NB4 (cell line): ENCODE data around the gene KCNRG.

ENCODE experiments used
- DNase-seq: peaks from one replicate; pipeline ENCODE4 v3.0.0; 2010; ENCODE audit warnings: low read depth
- H3K4me3 ChIP-seq: one replicate; pipeline ENCODE4 v1.5.1; 2011; ENCODE audit warnings: mild to moderate bottlenecking, low read depth, low read length, moderate library complexity
- MYC ChIP-seq: IDR thresholded peaks from 2 replicates; pipeline ENCODE4 v1.6.1; 2011; ENCODE audit warnings: low read depth, low read length
- POLR2A ChIP-seq: IDR thresholded peaks from 2 replicates; pipeline ENCODE4 v1.6.1; 2011; ENCODE audit warnings: mild to moderate bottlenecking; ENCODE audit not compliant: insufficient read length; ENCODE audit errors: extremely low read depth
- TF ChIP-seq, protein P1 (sequence below): IDR thresholded peaks from one replicate; pipeline ENCODE4 v1.5.1; 2012; ENCODE audit warnings: low read depth, low read length
- TF ChIP-seq, protein P2 (sequence below): IDR thresholded peaks from 2 replicates; pipeline ENCODE4 v1.6.1; 2011; ENCODE audit warnings: low read depth, low read length

KCNRG gene

DNA sequence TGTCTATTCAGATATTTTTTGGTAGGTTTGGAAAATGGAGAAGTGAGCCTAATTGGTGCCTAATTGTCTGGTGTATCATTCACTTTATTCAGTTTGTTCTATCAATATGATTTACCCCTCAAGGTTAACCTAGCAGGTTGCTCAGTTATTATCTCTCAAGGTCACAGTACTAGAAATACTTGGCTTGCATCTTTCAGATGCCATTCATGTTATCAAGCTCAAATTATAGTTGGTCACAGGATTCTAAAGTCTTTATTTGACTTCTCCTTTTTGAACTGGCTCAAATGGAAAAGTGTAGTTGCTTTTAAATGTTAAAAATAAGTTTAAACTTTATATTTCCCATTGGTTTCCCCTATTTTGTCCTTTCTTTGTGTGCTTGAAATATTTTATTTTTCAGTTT is 2.6 kb downstream of the KCNRG start:
- no peak for DNase-seq
- no peak overlapping the region for H3K4me3 ChIP-seq
- TF ChIP-seq, protein P1, sequence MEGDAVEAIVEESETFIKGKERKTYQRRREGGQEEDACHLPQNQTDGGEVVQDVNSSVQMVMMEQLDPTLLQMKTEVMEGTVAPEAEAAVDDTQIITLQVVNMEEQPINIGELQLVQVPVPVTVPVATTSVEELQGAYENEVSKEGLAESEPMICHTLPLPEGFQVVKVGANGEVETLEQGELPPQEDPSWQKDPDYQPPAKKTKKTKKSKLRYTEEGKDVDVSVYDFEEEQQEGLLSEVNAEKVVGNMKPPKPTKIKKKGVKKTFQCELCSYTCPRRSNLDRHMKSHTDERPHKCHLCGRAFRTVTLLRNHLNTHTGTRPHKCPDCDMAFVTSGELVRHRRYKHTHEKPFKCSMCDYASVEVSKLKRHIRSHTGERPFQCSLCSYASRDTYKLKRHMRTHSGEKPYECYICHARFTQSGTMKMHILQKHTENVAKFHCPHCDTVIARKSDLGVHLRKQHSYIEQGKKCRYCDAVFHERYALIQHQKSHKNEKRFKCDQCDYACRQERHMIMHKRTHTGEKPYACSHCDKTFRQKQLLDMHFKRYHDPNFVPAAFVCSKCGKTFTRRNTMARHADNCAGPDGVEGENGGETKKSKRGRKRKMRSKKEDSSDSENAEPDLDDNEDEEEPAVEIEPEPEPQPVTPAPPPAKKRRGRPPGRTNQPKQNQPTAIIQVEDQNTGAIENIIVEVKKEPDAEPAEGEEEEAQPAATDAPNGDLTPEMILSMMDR = no peak
- TF ChIP-seq MYC (no peak), POLR2A (no peak)
- TF ChIP-seq, protein P2, sequence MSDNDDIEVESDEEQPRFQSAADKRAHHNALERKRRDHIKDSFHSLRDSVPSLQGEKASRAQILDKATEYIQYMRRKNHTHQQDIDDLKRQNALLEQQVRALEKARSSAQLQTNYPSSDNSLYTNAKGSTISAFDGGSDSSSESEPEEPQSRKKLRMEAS = no peak

DNA sequence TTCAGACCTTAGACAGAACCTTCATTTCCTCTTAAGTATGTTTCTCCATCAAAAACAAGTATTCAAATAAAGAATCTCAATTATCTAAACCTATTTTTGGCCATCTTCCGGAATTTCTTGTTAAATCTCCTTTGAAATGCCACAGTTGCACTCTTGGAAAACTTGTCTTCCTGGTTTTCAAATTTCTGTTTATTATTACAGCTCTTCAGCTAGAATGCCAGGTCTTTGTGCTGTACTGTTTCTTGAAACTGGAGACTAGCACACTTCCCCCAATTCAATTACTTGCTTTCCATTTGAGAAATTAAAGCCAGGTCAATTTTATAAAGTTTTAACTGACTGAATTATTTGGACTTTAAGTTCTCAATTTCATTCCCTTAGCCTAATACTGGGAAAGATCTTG is 10.2 kb downstream of the KCNRG start:
- DNase-seq = no peak
- TF ChIP-seq, protein P2 = no peak
- TF ChIP-seq, protein P1 = no peak
- TF ChIP-seq POLR2A (no peak), MYC (no peak)
- H3K4me3 ChIP-seq = no peak overlapping the region

DNA sequence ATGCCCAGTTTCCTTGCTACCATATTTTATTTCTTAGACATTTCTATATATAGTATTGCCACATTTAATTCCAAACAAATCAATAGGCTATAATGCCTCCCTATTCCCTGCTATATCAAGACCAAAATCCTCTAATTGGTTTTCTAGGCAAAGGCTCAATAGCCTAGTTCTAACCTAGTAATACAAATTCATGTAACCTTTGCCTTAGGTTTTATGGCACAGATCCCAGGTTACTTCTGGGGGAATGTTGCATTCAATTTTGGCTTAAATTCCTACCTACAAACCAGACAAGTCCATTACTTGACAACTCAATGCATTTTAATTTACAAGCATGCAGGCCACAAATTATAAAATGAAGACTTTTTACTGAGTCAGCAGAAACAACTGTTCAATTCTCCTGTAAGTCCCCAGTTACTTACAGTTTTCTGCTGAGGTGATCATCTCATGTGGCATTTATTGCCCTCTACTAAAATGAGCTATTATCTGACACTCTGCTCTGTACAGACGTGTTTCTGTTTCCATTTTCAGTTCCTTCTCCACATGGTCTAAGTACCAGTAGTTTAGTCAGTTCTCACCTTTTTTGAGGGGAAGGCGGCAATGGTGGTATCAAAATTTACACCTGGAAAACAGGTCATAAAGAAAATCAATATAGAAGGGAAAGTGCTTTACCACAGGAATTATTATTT is 11.7 kb downstream of the KCNRG start:
- DNase-seq = no peak
- no peak overlapping the region for H3K4me3 ChIP-seq
- TF ChIP-seq MYC (no peak), POLR2A (no peak)
- TF ChIP-seq, protein P2 = no peak
- TF ChIP-seq, protein P1 = no peak

DNA sequence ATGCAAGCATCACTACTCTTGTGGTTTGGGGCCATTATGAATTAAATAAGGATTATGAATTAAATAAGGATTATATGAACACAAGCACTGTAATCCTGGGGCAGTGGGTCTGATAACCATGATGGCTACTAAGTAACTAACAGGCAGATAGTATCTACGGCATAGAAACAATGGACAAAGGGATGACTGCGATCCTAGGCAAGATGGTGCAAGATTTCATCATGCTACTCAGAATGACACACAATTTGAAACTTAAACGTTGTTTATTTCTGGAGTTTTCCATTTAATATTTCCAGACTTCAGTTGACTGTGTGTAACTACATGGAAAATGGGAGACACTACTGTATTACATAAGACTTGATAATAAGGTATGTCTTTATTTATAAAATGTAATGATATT is 15.1 kb downstream of the KCNRG start:
- no peak for DNase-seq
- no peak overlapping the region for H3K4me3 ChIP-seq
- TF ChIP-seq, protein P2 = no peak
- TF ChIP-seq, protein P1 = no peak
- no peak for TF ChIP-seq MYC
- no peak for TF ChIP-seq POLR2A

DNA sequence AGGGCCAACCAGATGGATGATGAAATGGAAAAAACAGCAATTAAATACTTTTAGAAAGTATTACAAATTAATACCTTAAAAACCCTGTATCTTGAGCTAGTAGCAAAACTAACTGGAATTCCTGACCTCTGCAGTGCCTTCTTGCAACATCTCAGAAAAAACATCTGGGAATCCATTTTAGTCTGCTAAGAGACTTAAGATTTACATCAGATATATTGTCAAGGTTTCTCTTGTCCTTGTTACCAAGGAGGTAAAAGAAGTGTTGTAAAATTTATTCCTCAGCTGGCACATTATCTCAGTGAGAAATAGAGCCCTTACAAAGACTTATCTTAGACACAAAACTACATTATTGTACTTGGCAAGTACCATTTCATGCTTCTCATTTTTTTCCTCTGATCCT is 18.5 kb downstream of the KCNRG start:
- TF ChIP-seq POLR2A (no peak), MYC (no peak)
- TF ChIP-seq, protein P1 = no peak
- TF ChIP-seq, protein P2 = no peak
- no peak for DNase-seq

More for the DNA sequence above, 18.5 kb downstream of the KCNRG start:
- no peak overlapping the region for H3K4me3 ChIP-seq
